ENCODE measurements around the gene TGIF2.
"Not testable (repeated sequence)": the region's sequence is repeated elsewhere in the genome, so short reads cannot be mapped to it uniquely, and the experiment has no call there.

TGIF2 gene

GRCh38 chr20:36579996-36580545 is 6.7 kb downstream of the TGIF2 start:
- DNase-seq (ENCODE audit: low spot score): no peak

- DNase-seq (ENCODE audit: low spot score): no peak
These were observed 8.9 kb downstream of the TGIF2 start for GRCh38 chr20:36582322-36582721.

- no peak for DNase-seq (ENCODE audit: low spot score)
These were observed 9.4 kb downstream of the TGIF2 start for GRCh38 chr20:36582821-36583220.

GRCh38 chr20:36584018-36584481 is 10.7 kb downstream of the TGIF2 start:
- no peak for DNase-seq (ENCODE audit: low spot score)

GRCh38 chr20:36585410-36586125 is 12.2 kb downstream of the TGIF2 start:
- DNase-seq (ENCODE audit: low spot score): no peak

GRCh38 chr20:36587388-36588070 is 14.1 kb downstream of the TGIF2 start:
- DNase-seq (ENCODE audit: low spot score): no peak

GRCh38 chr20:36591281-36591680 is 17.9 kb downstream of the TGIF2 start:
- no peak for DNase-seq (ENCODE audit: low spot score)

GRCh38 chr20:36591854-36592641 is 18.7 kb downstream of the TGIF2 start:
- no peak for DNase-seq (ENCODE audit: low spot score)

GRCh38 chr20:36593347-36593929 is 20.0 kb downstream of the TGIF2 start:
- DNase-seq (ENCODE audit: low spot score): no peak

GRCh38 chr20:36599912-36600345 is 26.5 kb downstream of the TGIF2 start:
- DNase-seq (ENCODE audit: low spot score): no peak

- no peak for DNase-seq (ENCODE audit: low spot score)
These were observed 28.1 kb downstream of the TGIF2 start for GRCh38 chr20:36601540-36601939.

- DNase-seq (ENCODE audit: low spot score): no peak
These were observed 31.6 kb downstream of the TGIF2 start for GRCh38 chr20:36604952-36605398.

GRCh38 chr20:36605399-36606157 is 32.2 kb downstream of the TGIF2 start, which contains the start of gene RAB5IF:
Gene RAB5IF, plus strand, starts transcription at chr20:36605779. Its CDS starts 173 bp downstream, at chr20:36605952.
- peak; percentile 77 for DNase-seq (ENCODE audit: low spot score)

- no peak for DNase-seq (ENCODE audit: low spot score)
These were observed 33.0 kb downstream of the TGIF2 start for GRCh38 chr20:36606158-36607066.

GRCh38 chr20:36607586-36608387 is 34.4 kb downstream of the TGIF2 start:
- peak; percentile 48 for DNase-seq (ENCODE audit: low spot score)

- not testable (repeated sequence) for DNase-seq (ENCODE audit: low spot score)
These were observed 35.0 kb downstream of the TGIF2 start for GRCh38 chr20:36608388-36608728.

GRCh38 chr20:36611625-36612024 is 38.2 kb downstream of the TGIF2 start:
- DNase-seq (ENCODE audit: low spot score): no peak

GRCh38 chr20:36613974-36614373 is 40.6 kb downstream of the TGIF2 start:
- DNase-seq (ENCODE audit: low spot score): no peak
